Muscle layer of colon (tissue), 2 donors: ENCODE data around the gene MEG3.
"Not testable (repeated sequence)": the region's sequence is repeated elsewhere in the genome, so short reads cannot be mapped to it uniquely, and the experiment has no call there.

Source experiments
- H3K27ac ChIP-seq: one replicate; pipeline ENCODE4 v1.7.0; 2013; ENCODE audit warnings: low read depth, mild to moderate bottlenecking, low read length, moderate library complexity
- H3K27me3 ChIP-seq, 2 donors: one replicate each; pipeline ENCODE4 v1.7.0; 2013; ENCODE audit warnings: low read length in 2 of 2, mild to moderate bottlenecking in 2 of 2; ENCODE audit not compliant: insufficient read depth in 2 of 2, control insufficient read depth in 1 of 2
- H3K36me3 ChIP-seq: one replicate; pipeline ENCODE4 v1.7.0; 2013; ENCODE audit warnings: mild to moderate bottlenecking, low read length; ENCODE audit not compliant: insufficient read depth
- H3K4me1 ChIP-seq: one replicate; pipeline ENCODE4 v1.7.0; 2013; ENCODE audit warnings: mild to moderate bottlenecking, low read length; ENCODE audit not compliant: insufficient read depth
- H3K4me3 ChIP-seq, 2 donors: one replicate each; pipeline ENCODE4 v1.7.0; 2013; ENCODE audit warnings: low read length in 2 of 2, low read depth in 1 of 2, mild to moderate bottlenecking in 1 of 2, moderate library complexity in 1 of 2
- H3K9ac ChIP-seq: one replicate; pipeline ENCODE4 v1.7.0; 2013; ENCODE audit warnings: low read length
- H3K9me3 ChIP-seq: one replicate; pipeline ENCODE4 v1.7.0; 2013; ENCODE audit warnings: mild to moderate bottlenecking, low read length
- donor health status: abdominal sarcoma.
- donor health status: Adenocarcinoma of cecum.

MEG3 gene

DNA sequence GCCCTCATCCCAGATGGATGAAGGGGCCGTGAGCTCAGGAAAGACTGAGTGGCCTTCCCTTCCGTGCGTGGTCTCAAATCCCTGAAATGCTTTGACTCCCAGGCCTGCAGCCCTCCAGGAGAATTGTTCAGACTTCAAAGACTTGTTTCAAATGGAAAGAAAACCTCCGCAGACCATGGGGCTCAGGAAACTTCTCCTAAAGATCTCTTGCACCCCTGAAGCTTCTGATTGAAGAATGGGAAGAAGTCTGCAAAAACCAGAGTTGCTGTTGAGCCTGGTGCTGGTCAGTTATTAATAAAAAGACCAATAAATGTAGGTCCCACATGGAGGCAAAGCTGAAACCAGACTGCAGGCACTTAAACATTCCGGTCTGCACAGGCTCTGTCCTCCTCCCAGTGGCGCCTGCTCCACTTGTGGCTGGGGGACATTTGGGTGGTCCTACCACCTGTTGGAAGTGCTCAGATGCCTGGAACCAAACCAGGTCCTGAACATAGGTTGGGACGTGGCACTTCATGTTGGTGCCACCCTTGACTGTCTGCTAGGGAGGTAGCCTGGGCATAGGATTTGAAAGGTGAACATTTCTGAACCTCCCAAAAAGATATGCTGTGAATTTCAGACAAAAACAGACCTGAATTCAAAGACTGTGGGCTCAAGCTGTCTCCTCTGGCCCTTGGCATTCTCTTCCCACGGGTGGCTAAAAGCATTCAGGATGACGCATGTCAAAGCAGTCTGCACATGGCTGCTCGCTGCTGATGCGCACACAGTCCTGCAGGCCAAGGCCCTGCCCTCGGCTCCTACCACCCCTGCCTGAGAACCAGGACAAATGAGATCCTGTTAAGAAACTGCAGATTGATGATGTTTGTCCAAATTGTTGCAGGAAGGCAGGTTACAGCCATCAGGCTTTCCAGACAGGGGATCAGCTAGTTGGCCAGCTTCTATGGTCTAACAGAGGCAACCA is 36.2 kb upstream of the MEG3 start:
- Histone ChIP-seq H3K4me1 (no peaks in the 10 kb centered on the region), H3K9me3 (no peaks in the 10 kb centered on the region), H3K27me3 (peaks cover 0 to 7% of the 10 kb centered on the region in 2 donors), H3K9ac (no peak overlapping the region), H3K4me3 (no peak overlapping the region), H3K36me3 (no peaks in the 10 kb centered on the region), H3K27ac (no peak overlapping the region)

DNA sequence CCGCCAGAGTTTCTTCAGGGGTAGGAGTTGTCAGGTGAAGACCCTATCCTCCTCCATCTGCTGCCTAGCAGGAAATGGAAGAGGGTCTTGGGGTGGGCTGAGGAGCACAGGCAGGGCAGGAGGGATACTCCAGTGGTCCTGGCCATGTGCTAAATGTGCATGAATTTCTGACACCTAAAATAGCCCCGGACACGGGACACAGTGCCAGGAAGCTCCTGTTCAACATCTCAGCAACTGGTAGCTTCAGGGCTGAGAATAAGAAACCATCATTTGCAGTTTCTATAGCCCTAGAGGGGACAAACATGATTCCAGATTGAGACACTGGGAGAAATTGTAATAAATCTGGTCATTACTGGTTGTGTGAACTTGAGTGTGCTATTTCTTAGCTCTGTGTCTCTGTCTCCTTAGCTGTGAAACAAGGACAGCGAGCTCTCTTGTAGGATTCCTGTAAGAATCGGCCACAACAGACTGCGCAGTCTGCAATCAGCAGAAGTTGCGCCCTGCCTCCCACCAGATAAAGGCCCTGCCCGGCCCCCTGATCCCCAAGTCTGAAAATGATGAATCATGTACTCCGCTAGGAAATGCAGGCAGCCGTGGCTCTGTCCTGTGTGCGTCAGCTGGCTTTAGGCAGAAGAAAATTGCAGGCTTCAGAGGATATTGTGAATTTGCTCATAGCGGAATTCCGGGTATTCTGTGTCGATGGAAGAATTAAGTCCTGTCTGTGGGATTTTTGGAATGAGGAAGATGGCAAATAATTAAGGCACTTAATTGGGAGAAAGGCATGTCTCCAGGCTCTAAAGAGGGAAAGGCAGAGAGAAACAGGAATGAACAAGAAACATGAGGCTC is 35.2 kb upstream of the MEG3 start:
- peaks cover 0 to 7% of the 10 kb centered on the region in 2 donors for H3K27me3 ChIP-seq
- no peaks in the 10 kb centered on the region for H3K36me3 ChIP-seq
- no peaks in the 10 kb centered on the region for H3K4me1 ChIP-seq
- H3K4me3 ChIP-seq, result no peak overlapping the region
- no peak overlapping the region for H3K27ac ChIP-seq
- H3K9ac ChIP-seq, result no peak overlapping the region
- H3K9me3 ChIP-seq, result no peaks in the 10 kb centered on the region

DNA sequence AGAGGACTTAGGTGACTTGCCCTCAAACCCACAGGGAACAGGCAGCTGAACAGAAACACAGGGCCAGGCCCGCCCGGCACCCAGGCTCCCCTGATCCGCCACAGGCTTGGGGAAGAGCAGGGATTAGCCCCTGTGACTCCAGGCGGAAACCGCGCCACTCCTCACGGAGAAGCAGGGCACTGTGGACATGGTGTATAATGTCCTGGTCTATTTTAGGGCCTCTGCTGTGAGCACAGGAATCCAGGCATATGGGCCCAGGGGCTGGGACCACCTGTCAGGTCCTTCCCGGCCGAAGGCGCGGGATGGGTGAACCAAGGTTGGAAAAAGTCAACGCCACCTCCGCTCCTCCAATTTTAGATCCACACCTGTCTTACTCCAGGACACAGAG is 34.6 kb upstream of the MEG3 start:
- Histone ChIP-seq H3K27ac (no peak overlapping the region), H3K9me3 (no peaks in the 10 kb centered on the region), H3K4me3 (no peak overlapping the region), H3K4me1 (no peaks in the 10 kb centered on the region), H3K36me3 (no peaks in the 10 kb centered on the region), H3K9ac (no peak overlapping the region), H3K27me3 (peaks cover 0 to 7% of the 10 kb centered on the region in 2 donors)

- Histone ChIP-seq H3K4me1 (no peaks in the 10 kb centered on the region), H3K27ac (no peak overlapping the region), H3K36me3 (no peaks in the 10 kb centered on the region), H3K9me3 (no peaks in the 10 kb centered on the region), H3K27me3 (peaks cover 0 to 7% of the 10 kb centered on the region in 2 donors), H3K9ac (no peak overlapping the region), H3K4me3 (no peak overlapping the region)
Observed at GRCh38 chr14:100791995-100792394, 33.9 kb upstream of the MEG3 start.

DNA sequence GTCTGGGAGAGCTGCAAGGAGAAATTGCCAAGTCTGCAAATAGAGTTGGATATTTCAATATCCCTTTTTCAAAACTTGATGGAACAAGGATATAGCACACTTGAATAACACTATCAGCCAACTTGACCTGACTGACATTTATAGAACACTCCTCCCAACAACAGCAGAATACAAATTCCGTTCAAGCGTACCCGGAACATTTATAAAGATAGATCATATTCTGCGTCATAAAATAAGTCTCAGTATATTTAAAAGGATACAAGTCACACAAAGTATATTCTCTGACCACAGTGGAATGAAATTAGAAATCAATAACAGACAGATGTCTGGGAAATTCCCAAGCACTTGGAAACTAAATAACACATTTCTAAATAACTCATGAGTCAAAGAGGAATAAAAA is 29.0 kb upstream of the MEG3 start:
- no peak overlapping the region for H3K9ac ChIP-seq
- no peak overlapping the region for H3K27ac ChIP-seq
- no peaks in the 10 kb centered on the region for H3K4me1 ChIP-seq
- H3K4me3 ChIP-seq, result no peak overlapping the region
- H3K27me3 ChIP-seq, result peaks cover 0 to 3% of the 10 kb centered on the region in 2 donors
- H3K36me3 ChIP-seq, result no peaks in the 10 kb centered on the region
- H3K9me3 ChIP-seq, result no peaks in the 10 kb centered on the region

- Histone ChIP-seq H3K9ac (no peak overlapping the region), H3K27me3 (no peaks in the 10 kb centered on the region), H3K4me3 (no peak overlapping the region), H3K27ac (no peak overlapping the region), H3K9me3 (no peaks in the 10 kb centered on the region), H3K36me3 (no peaks in the 10 kb centered on the region), H3K4me1 (no peaks in the 10 kb centered on the region)
Observed at GRCh38 chr14:100800041-100800440, 25.9 kb upstream of the MEG3 start.

GRCh38 chr14:100801433-100801832 is 24.5 kb upstream of the MEG3 start:
- H3K27me3 ChIP-seq, H3K36me3 ChIP-seq, H3K9ac ChIP-seq, H3K4me3 ChIP-seq, H3K9me3 ChIP-seq, H3K4me1 ChIP-seq, H3K27ac ChIP-seq: not testable (repeated sequence)

GRCh38 chr14:100802179-100802578 is 23.7 kb upstream of the MEG3 start:
- H3K4me1 ChIP-seq, result no peaks in the 10 kb centered on the region
- no peak overlapping the region for H3K27ac ChIP-seq
- H3K9ac ChIP-seq, result no peak overlapping the region
- H3K27me3 ChIP-seq, result no peaks in the 10 kb centered on the region
- H3K36me3 ChIP-seq, result no peaks in the 10 kb centered on the region
- no peaks in the 10 kb centered on the region for H3K9me3 ChIP-seq
- no peak overlapping the region for H3K4me3 ChIP-seq

DNA sequence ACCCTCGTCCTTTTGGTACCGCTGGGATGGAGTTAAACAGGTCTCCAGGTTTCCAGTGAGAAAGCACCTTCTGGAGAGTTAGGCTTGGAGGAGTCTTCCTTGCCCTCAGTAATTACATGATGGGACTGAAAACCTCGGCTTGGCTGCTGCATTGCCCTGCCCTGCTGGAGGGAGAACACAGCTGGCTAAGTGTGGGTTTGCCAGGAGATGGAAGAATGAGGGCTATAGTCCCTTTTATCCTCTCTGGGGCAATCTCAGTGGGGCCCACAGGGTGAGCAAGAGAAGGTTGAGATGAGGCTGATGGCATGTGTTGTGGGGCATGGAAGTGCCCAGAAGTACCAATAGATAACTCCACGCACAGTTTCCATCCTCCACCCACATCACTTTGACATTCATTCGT is 23.2 kb upstream of the MEG3 start:
- Histone ChIP-seq H3K9ac (no peak overlapping the region), H3K27ac (no peak overlapping the region), H3K9me3 (no peaks in the 10 kb centered on the region), H3K27me3 (no peaks in the 10 kb centered on the region), H3K4me3 (no peak overlapping the region), H3K4me1 (no peaks in the 10 kb centered on the region), H3K36me3 (no peaks in the 10 kb centered on the region)

DNA sequence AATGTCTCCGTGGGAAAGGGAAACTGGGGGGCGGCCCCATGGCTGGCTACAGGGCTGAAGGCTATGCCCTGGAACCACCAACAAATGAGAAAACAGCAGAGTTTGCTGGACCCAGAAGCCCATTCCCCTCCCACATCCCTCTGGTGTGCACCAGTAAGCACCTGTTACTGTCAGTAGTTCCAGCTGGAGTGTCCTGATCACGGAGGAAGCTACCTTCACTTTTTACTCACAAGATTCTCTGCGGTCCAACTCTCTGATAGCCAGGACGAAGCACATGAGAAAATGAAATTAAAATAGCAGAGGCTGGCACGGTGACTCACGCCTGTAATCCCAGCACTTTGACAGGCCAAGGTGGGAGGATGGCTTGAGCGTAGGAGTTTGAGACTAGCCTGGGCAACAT is 22.7 kb upstream of the MEG3 start:
- Histone ChIP-seq H3K4me3 (no peak overlapping the region), H3K9me3 (peaks cover 2% of the 10 kb centered on the region)

GRCh38 chr14:100803676-100804075 is 22.2 kb upstream of the MEG3 start:
- Histone ChIP-seq H3K27ac (no peak overlapping the region), H3K9ac (no peak overlapping the region), H3K4me1 (no peaks in the 10 kb centered on the region), H3K9me3 (peaks cover 7% of the 10 kb centered on the region), H3K4me3 (no peak overlapping the region), H3K36me3 (no peaks in the 10 kb centered on the region), H3K27me3 (no peaks in the 10 kb centered on the region)

More for the DNA sequence above, 22.7 kb upstream of the MEG3 start:
- H3K27me3 ChIP-seq, result no peaks in the 10 kb centered on the region
- H3K4me1 ChIP-seq, result no peaks in the 10 kb centered on the region
- no peak overlapping the region for H3K9ac ChIP-seq
- no peaks in the 10 kb centered on the region for H3K36me3 ChIP-seq
- H3K27ac ChIP-seq, result no peak overlapping the region
